ENCODE measurements around the gene NRCAM. TPM values are rescaled to one million over a fixed set of nuclear protein-coding genes. Genes with fewer than 3 reads are reported as not detected.
A peak's percentile ranks its signal among the peaks of the same experiment; 100 is the strongest.

NRCAM gene
- total RNA-seq, 1 donor from 2014 or later = 9.3 TPM

- Histone ChIP-seq H3K9ac (ENCODE audit: low read length) (peak overlapping the region; percentile 0), H3K79me2 (ENCODE audit: insufficient read depth, low read length) (peaks cover 53% of the 10 kb centered on the region), H3K36me3 (ENCODE audit: insufficient read depth, low read length) (no peaks in the 10 kb centered on the region), H2AFZ (ENCODE audit: low read depth, low read length) (no peak overlapping the region), H3K27ac (ENCODE audit: low read depth, low read length) (no peak overlapping the region), H3K4me3 (ENCODE audit: insufficient read depth, low read depth, low read length) (no peak overlapping the region), H3K4me2 (ENCODE audit: low read length) (peak overlapping the region; percentile 14), H3K9me3 (ENCODE audit: insufficient read depth, low read depth, low read length) (no peaks in the 10 kb centered on the region), H4K20me1 (ENCODE audit: insufficient read depth, low read length) (no peaks in the 10 kb centered on the region), H3K27me3 (ENCODE audit: insufficient read depth, low read length) (peaks cover 9% of the 10 kb centered on the region), H3K4me1 (ENCODE audit: insufficient read depth, low read length) (no peaks in the 10 kb centered on the region)
- DNase-seq (ENCODE audit: low read depth) (no peak), FAIRE-seq (no peak)
- peaks cover 3% of the 10 kb centered on the region for H3K27me3 Mint-ChIP-seq (ENCODE audit: low read depth, unreplicated experiment)
- H3K27ac Mint-ChIP-seq (ENCODE audit: unreplicated experiment) = no peak overlapping the region
- no peaks in the 10 kb centered on the region for H3K4me1 Mint-ChIP-seq (ENCODE audit: low read depth, unreplicated experiment)
- no peak for TF ChIP-seq EZH2 (IDR thresholded peaks at IDR 0.05; ENCODE audit: insufficient read depth, low read length)
- TF ChIP-seq CTCF (IDR thresholded peaks at IDR 0.05; ENCODE audit: insufficient read depth, low read depth, low read length) = no peak
- no peaks in the 10 kb centered on the region for H3K36me3 Mint-ChIP-seq (ENCODE audit: low read depth, unreplicated experiment)
- H3K4me3 Mint-ChIP-seq (ENCODE audit: unreplicated experiment) = no peak overlapping the region
- H3K9me3 Mint-ChIP-seq (ENCODE audit: unreplicated experiment) = no peaks in the 10 kb centered on the region
Observed at GRCh38 chr7:108449521-108449920, 6.7 kb downstream of the NRCAM start.

- H2AFZ ChIP-seq (ENCODE audit: low read depth, low read length) = no peak overlapping the region
- H3K4me1 ChIP-seq (ENCODE audit: insufficient read depth, low read length) = no peaks in the 10 kb centered on the region
- TF ChIP-seq EZH2 (IDR thresholded peaks at IDR 0.05; ENCODE audit: insufficient read depth, low read length) (no peak), CTCF (IDR thresholded peaks at IDR 0.05; ENCODE audit: insufficient read depth, low read depth, low read length) (no peak)
- peak overlapping the region; percentile 0 for H3K9ac ChIP-seq (ENCODE audit: low read length)
- H3K27ac Mint-ChIP-seq (ENCODE audit: unreplicated experiment) = no peak overlapping the region
- H3K79me2 ChIP-seq (ENCODE audit: insufficient read depth, low read length) = peaks cover 53% of the 10 kb centered on the region
- no peak overlapping the region for H3K4me3 ChIP-seq (ENCODE audit: insufficient read depth, low read depth, low read length)
- DNase-seq (ENCODE audit: low read depth) (no peak), FAIRE-seq (no peak)
- peak overlapping the region; percentile 14 for H3K4me2 ChIP-seq (ENCODE audit: low read length)
- no peaks in the 10 kb centered on the region for H4K20me1 ChIP-seq (ENCODE audit: insufficient read depth, low read length)
- no peaks in the 10 kb centered on the region for H3K9me3 ChIP-seq (ENCODE audit: insufficient read depth, low read depth, low read length)
- no peaks in the 10 kb centered on the region for H3K36me3 ChIP-seq (ENCODE audit: insufficient read depth, low read length)
- no peak overlapping the region for H3K27ac ChIP-seq (ENCODE audit: low read depth, low read length)
- H3K9me3 Mint-ChIP-seq (ENCODE audit: unreplicated experiment) = no peaks in the 10 kb centered on the region
- H3K27me3 Mint-ChIP-seq (ENCODE audit: low read depth, unreplicated experiment) = peaks cover 3% of the 10 kb centered on the region
- H3K36me3 Mint-ChIP-seq (ENCODE audit: low read depth, unreplicated experiment) = no peaks in the 10 kb centered on the region
- H3K4me1 Mint-ChIP-seq (ENCODE audit: low read depth, unreplicated experiment) = no peaks in the 10 kb centered on the region
- H3K27me3 ChIP-seq (ENCODE audit: insufficient read depth, low read length) = peaks cover 3% of the 10 kb centered on the region
- no peak overlapping the region for H3K4me3 Mint-ChIP-seq (ENCODE audit: unreplicated experiment)
Observed at GRCh38 chr7:108448584-108449505, 7.4 kb downstream of the NRCAM start.
